ENCODE measurements around the gene SYT2. TPM values are rescaled to one million over a fixed set of nuclear protein-coding genes. Genes with fewer than 3 reads are reported as not detected.

The SYT2 gene
- total RNA-seq, 1 experiment from 2014 or later, result 12.1 TPM

DNA sequence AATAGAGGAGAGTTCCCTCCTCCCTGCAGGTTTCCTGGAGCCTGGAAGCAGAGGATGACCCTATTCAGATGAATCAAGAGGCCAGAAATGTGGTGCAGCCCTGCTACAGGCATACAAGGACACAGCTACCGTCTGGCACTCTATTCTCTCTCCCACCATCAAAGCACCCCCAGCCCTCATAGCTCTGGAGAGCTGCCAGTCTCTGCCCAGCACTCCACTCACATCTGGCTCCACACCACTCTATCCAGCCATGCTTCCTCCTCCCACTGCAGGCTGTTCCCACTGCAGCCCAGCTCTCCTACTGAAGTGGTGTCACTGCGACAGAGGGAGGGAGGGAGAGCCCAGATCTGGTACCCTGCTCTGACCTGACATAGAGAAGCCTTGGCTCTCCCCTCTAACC, 18.4 kb downstream of the SYT2 start (continued):
- no peak for TF ChIP-seq AFF4 (CRISPR knock-in tag; IDR thresholded peaks at IDR 0.05; ENCODE audit: borderline replicate concordance)

DNA sequence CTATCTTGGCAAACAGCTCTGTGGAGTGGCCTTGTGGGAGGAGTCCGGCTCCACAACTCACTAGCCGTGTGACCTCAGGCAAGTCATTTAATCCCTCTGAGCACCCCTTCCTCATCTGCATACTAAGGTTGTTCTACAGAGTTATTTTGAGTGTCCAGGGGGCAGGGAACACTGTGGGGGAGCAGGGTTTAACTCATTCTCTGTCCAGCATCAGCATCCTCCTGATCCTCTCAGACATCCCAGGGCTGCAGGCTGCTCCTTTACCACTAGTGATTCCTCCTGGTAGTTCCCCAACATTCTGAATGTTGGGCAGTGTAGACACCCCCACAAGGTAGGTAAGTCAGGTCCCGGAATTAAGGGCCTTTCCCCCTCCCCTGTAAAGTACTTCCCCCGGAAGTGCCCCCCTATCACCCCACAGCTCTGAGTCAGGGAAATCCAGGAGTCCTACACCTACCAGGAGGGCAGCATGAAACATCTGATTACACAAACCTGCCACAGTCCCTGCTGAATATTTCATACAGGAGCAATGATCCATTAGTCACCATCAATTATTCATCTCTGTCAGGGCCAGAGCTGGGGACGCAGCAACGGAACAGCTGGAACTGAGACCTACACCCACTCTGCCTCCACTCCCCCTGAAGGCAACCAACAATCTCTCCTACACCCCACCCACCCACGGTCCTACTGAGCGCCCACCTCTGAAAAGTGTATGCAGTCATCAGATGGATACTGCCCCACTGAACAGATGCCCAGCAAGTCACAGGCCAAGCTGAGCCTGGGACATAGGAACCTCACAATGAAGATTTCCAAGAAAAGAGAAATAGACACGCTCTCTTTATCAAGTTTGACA, 20.5 kb downstream of the SYT2 start:
- H3K27me3 Mint-ChIP-seq (ENCODE audit: low read depth), result no peaks in the 10 kb centered on the region
- ChIA-PET CTCF (interaction anchor here (0.6 to 1.3 kb wide), 2 partner anchors 30 to 32 kb away, joined by 3 to 5 read pairs; no protein-coding TSS in a partner anchor), POLR2A (no interaction called here)
- ATAC-seq (no peak), DNase-seq (ENCODE audit: low spot score) (no peak)
- no peak overlapping the region for H3K4me3 Mint-ChIP-seq
- TF ChIP-seq ZNF671 (CRISPR knock-in tag; IDR thresholded peaks at IDR 0.05) (no peak), TCF7 (CRISPR knock-in tag; IDR thresholded peaks at IDR 0.05; ENCODE audit: low read depth) (no peak), JUN (CRISPR knock-in tag; IDR thresholded peaks at IDR 0.05) (no peak), ZBTB21 (CRISPR knock-in tag; IDR thresholded peaks at IDR 0.05; ENCODE audit: borderline replicate concordance) (no peak), IRF1 (CRISPR knock-in tag; IDR thresholded peaks at IDR 0.05) (no peak), RORB (CRISPR knock-in tag; IDR thresholded peaks at IDR 0.05) (no peak), IRF2 (CRISPR knock-in tag; IDR thresholded peaks at IDR 0.05; ENCODE audit: borderline replicate concordance, low read depth) (no peak), NFATC4 (CRISPR knock-in tag; IDR thresholded peaks at IDR 0.05) (no peak), ESRRA (CRISPR knock-in tag; IDR thresholded peaks at IDR 0.05; ENCODE audit: borderline replicate concordance) (no peak), ZNF219 (CRISPR knock-in tag; IDR thresholded peaks at IDR 0.05; ENCODE audit: borderline replicate concordance) (no peak), PRDM15 (CRISPR knock-in tag; IDR thresholded peaks at IDR 0.05) (no peak), SOX15 (CRISPR knock-in tag; IDR thresholded peaks at IDR 0.05) (no peak), FOXJ3 (CRISPR knock-in tag; IDR thresholded peaks at IDR 0.05; ENCODE audit: borderline replicate concordance) (no peak), MXD4 (CRISPR knock-in tag; IDR thresholded peaks at IDR 0.05; ENCODE audit: borderline replicate concordance) (no peak), MAX (CRISPR knock-in tag; IDR thresholded peaks at IDR 0.05) (no peak)
- TF ChIP-seq, protein P1, sequence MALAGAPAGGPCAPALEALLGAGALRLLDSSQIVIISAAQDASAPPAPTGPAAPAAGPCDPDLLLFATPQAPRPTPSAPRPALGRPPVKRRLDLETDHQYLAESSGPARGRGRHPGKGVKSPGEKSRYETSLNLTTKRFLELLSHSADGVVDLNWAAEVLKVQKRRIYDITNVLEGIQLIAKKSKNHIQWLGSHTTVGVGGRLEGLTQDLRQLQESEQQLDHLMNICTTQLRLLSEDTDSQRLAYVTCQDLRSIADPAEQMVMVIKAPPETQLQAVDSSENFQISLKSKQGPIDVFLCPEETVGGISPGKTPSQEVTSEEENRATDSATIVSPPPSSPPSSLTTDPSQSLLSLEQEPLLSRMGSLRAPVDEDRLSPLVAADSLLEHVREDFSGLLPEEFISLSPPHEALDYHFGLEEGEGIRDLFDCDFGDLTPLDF (CRISPR knock-in tag; IDR thresholded peaks at IDR 0.05), result no peak
- no peak overlapping the region for H3K27ac Mint-ChIP-seq
- peaks cover 5% of the 10 kb centered on the region; the same call in 1 of the 2 replicates for H3K4me1 Mint-ChIP-seq
- no peaks in the 10 kb centered on the region for H3K9me3 Mint-ChIP-seq
- H3K36me3 Mint-ChIP-seq, result no peaks in the 10 kb centered on the region

All from WTC11 (cell line).